ENCODE measurements around the gene PLXNA4. TPM values are rescaled to one million over a fixed set of nuclear protein-coding genes. Genes with fewer than 3 reads are reported as not detected.

Gene PLXNA4
- total RNA-seq, 2 donors from 2014 or later: 1.4 to 2.3 TPM

DNA sequence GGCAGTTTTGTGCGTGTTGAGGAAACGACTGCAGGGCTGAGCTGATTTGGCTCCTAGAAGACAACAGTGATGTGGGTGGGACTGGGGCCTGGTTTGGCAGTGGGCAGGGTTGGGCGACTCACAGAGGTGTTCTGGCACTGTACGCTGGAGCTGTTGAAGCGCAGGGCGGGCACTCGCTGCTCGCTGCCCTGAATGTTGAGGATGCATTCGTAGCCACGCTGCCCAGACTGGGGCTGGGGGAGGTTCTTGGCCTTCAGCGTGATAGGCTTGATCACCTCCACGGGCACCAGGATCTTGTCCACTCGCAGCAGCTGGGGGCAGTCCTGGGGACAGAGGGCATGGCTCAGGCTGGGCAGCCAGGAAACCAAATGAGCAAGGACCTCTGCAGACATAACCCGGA is 365.4 kb downstream of the PLXNA4 start:
- Mint-ChIP-seq H3K36me3 (ENCODE audit: low read depth) (no peaks in the 10 kb centered on the region), H3K4me3 (no peak overlapping the region), H3K27ac (no peak overlapping the region), H3K27me3 (peaks cover 4% of the 10 kb centered on the region), H3K4me1 (no peaks in the 10 kb centered on the region), H3K9me3 (no peaks in the 10 kb centered on the region)
- ATAC-seq (replicated peaks): no peak

DNA sequence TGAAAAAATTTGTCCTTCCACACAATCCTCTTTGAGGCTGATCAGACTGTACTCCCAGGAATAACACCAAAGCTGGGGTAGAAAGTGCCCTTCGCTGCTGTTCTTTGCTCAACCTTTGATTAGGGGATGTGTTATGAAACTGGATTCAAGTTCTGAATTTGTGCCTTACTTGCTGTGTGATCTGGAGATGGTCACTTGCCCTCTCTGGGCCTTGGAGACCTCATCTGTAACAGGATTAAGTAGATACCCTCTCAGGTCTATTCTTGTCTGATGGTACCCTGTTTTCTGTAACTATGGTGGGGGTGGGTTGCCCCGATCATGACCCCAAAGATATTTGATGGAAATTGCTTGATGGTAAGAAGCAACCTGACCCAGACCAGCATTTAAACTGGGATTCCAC is 368.5 kb downstream of the PLXNA4 start:
- no peak overlapping the region for H3K4me3 Mint-ChIP-seq
- no peaks in the 10 kb centered on the region for H3K9me3 Mint-ChIP-seq
- no peaks in the 10 kb centered on the region for H3K36me3 Mint-ChIP-seq (ENCODE audit: low read depth)
- ATAC-seq (replicated peaks): no peak
- peaks cover 4% of the 10 kb centered on the region for H3K27me3 Mint-ChIP-seq
- no peak overlapping the region for H3K27ac Mint-ChIP-seq
- no peaks in the 10 kb centered on the region for H3K4me1 Mint-ChIP-seq

DNA sequence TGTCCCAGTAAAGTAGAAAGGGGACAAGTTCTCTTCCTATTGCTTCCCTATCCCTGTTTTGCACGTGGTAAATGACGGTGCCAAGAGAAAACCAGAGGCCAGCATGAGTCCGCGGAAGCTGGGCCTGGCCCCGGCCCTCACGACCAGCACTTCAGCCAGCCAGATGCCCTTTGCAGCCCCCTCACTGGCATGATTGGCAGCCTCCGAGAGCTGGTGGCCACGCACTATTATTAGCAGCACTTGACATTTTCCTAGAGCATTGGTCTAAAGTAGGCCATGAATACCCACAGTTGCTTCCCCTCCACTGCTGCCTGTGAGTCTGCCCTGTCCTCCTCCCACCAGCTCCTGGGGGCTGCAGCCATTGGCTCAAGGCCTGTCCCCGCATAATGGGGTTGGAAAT is 369.1 kb downstream of the PLXNA4 start:
- Mint-ChIP-seq H3K36me3 (ENCODE audit: low read depth) (no peaks in the 10 kb centered on the region), H3K4me3 (no peak overlapping the region), H3K4me1 (no peaks in the 10 kb centered on the region), H3K27me3 (peaks cover 4% of the 10 kb centered on the region), H3K9me3 (no peaks in the 10 kb centered on the region), H3K27ac (no peak overlapping the region)
- no peak for ATAC-seq (replicated peaks)

DNA sequence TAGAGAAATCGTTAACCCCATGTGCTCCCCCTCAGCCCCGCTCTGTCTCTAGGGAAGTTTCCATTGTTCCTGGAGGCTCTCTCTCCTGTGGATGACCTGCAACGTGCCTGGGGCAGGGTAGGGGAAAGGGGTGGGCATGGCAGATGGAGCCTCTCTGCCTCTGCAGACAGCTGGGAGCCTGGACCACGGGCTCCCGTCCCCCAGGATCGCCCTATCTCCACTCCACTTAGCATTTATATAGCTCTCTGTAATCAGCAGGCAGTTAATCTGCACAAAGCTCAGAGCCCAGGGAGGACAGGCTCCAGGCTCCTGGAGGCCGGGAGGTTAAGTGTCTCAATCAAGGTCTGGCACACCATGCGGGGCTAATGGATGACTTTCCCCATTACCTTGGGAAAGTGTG is 369.7 kb downstream of the PLXNA4 start:
- no peak overlapping the region for H3K4me3 Mint-ChIP-seq
- peaks cover 4% of the 10 kb centered on the region for H3K27me3 Mint-ChIP-seq
- H3K27ac Mint-ChIP-seq: no peak overlapping the region
- no peaks in the 10 kb centered on the region for H3K9me3 Mint-ChIP-seq
- no peaks in the 10 kb centered on the region for H3K4me1 Mint-ChIP-seq
- no peak for ATAC-seq (replicated peaks)
- H3K36me3 Mint-ChIP-seq (ENCODE audit: low read depth): no peaks in the 10 kb centered on the region

DNA sequence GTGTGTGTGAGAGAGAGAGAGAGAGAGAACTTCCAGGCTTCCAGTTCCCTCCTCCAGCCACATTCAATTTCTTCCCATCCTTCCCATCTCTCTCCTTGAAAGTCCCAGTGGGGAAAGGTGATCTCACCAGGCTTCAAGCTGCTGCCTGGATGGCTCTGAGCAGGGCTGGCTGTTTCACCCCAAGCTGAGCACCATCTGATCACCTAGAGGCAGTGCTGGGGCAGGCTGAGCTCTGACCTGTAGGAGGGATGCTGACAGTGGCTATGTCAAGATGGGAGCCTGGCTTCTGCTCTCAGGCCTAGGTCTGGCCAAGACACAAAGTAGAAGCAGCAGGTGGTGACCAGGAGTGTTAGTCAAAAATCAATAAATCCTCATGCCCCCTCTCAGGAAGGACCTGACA is 370.8 kb downstream of the PLXNA4 start:
- Mint-ChIP-seq H3K27me3 (peaks cover 4% of the 10 kb centered on the region), H3K4me3 (no peak overlapping the region), H3K4me1 (no peaks in the 10 kb centered on the region), H3K27ac (no peak overlapping the region), H3K9me3 (no peaks in the 10 kb centered on the region), H3K36me3 (ENCODE audit: low read depth) (no peaks in the 10 kb centered on the region)
- ATAC-seq (replicated peaks): no peak

DNA sequence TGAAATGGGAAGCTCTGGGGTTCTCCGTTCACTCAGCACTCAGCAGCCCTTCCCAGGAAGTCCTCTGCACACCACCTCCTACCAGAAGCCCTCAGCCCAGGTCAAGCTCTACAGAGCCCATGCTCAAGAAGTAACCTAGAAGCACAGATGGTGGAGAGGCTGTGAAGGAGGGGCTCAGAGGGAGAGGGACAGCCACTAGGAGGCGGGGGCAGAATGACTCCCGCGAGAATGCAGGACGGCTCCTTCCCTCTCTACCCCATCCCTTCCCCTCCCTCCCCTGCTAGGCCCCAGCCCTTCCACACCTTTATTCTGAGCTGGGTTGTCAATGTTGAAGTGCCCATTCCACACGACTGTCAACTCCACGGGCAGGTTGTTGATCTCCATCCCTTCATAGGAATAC is 373.2 kb downstream of the PLXNA4 start:
- Mint-ChIP-seq H3K4me1 (no peaks in the 10 kb centered on the region), H3K27me3 (peaks cover 4% of the 10 kb centered on the region), H3K27ac (no peak overlapping the region), H3K4me3 (no peak overlapping the region), H3K9me3 (no peaks in the 10 kb centered on the region), H3K36me3 (ENCODE audit: low read depth) (no peaks in the 10 kb centered on the region)
- ATAC-seq (replicated peaks): no peak

DNA sequence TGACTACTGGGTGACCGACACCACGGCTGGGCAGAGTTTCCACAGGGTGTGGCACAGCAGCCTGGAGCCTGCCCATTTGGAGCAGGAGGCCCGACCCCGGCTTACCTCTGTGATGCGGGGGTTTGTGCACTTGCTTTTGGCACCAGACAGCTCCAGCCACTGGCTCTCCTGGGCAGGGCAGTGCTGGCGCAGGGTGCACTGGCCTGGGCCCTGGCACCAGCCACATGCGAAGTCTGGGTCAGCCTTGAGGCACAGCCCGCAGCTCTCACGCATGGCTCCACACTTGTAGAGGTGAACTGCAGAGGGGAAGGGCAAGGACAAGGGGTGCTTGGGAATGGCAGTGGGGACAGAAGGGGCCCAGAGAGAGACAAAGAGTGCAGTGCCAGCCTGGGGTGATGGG is 373.7 kb downstream of the PLXNA4 start:
- H3K27me3 Mint-ChIP-seq: peaks cover under 1% of the 10 kb centered on the region
- no peaks in the 10 kb centered on the region for H3K9me3 Mint-ChIP-seq
- no peak for ATAC-seq (replicated peaks)
- H3K4me3 Mint-ChIP-seq: no peak overlapping the region
- H3K36me3 Mint-ChIP-seq (ENCODE audit: low read depth): no peaks in the 10 kb centered on the region
- no peaks in the 10 kb centered on the region for H3K4me1 Mint-ChIP-seq
- no peak overlapping the region for H3K27ac Mint-ChIP-seq

DNA sequence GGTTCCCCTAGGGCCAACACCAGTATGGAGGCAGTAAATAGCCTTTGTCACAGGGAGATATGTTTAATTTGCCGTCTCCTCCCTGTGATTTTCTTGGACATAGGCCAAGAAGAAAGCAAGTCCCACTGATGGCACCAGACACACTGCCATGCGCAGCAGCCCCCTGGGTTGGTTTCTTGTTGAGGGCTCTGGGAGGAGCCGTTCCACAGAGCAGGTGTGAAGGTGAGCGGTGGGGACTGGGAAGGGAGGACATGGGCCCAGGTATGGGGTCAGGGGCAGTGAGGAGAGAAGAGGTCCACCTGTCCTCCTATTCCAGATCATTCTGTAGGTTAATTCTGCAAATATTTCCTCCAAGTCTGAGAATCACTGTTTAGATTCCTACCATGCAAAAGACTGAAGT is 376.1 kb downstream of the PLXNA4 start:
- Mint-ChIP-seq H3K27me3 (no peaks in the 10 kb centered on the region), H3K9me3 (no peaks in the 10 kb centered on the region), H3K4me3 (no peak overlapping the region), H3K4me1 (no peaks in the 10 kb centered on the region), H3K27ac (no peak overlapping the region), H3K36me3 (ENCODE audit: low read depth) (no peaks in the 10 kb centered on the region)
- ATAC-seq (replicated peaks): no peak

DNA sequence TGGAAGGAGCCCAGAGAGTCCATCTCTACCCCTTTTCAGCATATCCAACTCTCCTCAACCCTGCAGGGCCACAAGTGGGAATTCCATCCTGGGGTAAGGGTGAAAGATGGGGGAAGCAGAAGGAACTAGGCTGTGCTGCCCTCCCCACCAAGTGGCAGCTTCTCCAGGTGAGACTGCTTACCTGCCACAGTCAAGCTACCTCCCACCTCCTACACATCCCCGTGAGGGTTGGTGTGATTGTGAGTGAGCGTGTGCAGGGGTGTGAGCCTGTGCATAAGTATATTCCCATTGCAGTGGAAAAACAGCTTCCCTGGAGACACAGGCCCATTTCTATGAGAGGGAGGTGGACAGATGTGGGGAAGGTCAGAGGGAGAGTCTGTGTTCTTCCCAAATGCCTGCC is 376.6 kb downstream of the PLXNA4 start:
- no peak overlapping the region for H3K4me3 Mint-ChIP-seq
- ATAC-seq (replicated peaks): no peak
- H3K27me3 Mint-ChIP-seq: no peaks in the 10 kb centered on the region
- no peaks in the 10 kb centered on the region for H3K36me3 Mint-ChIP-seq (ENCODE audit: low read depth)
- H3K9me3 Mint-ChIP-seq: no peaks in the 10 kb centered on the region
- H3K4me1 Mint-ChIP-seq: no peaks in the 10 kb centered on the region
- H3K27ac Mint-ChIP-seq: no peak overlapping the region

DNA sequence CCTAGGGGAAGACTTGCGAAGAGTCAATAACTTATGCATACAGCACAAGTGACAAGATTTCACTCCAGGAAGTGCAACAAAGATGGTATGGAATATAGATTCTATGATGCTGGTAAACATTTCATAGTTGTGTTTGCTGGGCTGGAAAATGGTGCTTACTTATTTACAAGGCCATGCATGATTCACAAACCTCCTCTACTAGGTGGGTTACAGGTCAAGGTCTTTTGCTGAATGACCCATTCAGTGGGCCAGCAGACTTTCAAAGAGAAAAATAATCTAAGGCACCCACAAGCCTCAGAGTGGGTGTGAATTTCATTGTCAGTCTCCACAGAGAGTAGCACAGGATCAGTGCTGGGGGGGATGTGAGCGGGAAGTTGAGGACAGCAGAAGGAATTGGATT is 378.5 kb downstream of the PLXNA4 start:
- Mint-ChIP-seq H3K9me3 (no peaks in the 10 kb centered on the region), H3K27me3 (no peaks in the 10 kb centered on the region), H3K36me3 (ENCODE audit: low read depth) (no peaks in the 10 kb centered on the region), H3K4me3 (no peak overlapping the region), H3K27ac (no peak overlapping the region), H3K4me1 (no peaks in the 10 kb centered on the region)
- ATAC-seq (replicated peaks): no peak

DNA sequence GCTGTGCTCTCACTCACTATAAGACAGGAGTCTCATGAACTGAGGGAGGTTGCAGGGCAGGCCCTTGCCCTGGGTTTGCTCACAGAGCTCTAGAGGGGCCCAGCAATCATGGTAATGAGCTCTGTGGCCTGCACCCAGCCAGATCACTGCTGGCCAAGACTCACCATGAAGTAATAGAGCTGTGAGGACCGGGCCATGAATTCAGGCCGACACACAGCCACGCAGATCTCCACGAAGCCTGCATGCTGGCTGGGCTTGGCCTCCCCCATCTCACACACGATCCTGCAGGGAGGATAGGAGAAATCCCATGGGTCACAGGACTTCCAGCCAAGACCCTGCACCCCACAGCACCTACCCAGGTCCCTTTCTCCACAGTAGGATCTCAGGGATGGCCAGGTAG is 382.4 kb downstream of the PLXNA4 start:
- H3K36me3 Mint-ChIP-seq (ENCODE audit: low read depth): no peaks in the 10 kb centered on the region

DNA sequence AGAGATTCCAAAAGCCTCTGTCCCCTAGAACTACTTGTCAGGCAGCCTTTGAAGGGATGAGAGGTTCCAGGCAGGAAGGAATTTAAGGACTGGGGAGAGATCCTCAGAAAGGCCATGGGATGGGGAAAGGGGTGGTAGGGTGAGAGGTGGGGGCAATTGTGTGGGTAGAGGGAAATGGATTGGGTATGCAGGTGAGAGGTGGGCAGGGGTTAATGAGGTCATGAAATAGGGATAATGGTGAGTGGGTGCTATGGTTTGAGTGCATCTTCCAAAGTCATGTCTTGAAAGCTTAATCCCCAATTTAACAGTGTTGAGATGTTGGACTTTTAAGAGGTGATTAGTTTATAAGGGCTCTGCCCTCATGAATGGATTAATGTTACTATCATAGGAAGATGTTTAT is 383.5 kb downstream of the PLXNA4 start:
- H3K4me3 Mint-ChIP-seq: no peak overlapping the region
- no peaks in the 10 kb centered on the region for H3K36me3 Mint-ChIP-seq (ENCODE audit: low read depth)
- no peaks in the 10 kb centered on the region for H3K27me3 Mint-ChIP-seq
- ATAC-seq (replicated peaks): no peak
- H3K9me3 Mint-ChIP-seq: no peaks in the 10 kb centered on the region
- H3K4me1 Mint-ChIP-seq: no peaks in the 10 kb centered on the region
- no peak overlapping the region for H3K27ac Mint-ChIP-seq

More for the DNA sequence above, 382.4 kb downstream of the PLXNA4 start:
- Mint-ChIP-seq H3K27me3 (no peaks in the 10 kb centered on the region), H3K4me1 (no peaks in the 10 kb centered on the region), H3K4me3 (no peak overlapping the region), H3K27ac (no peak overlapping the region), H3K9me3 (no peaks in the 10 kb centered on the region)
- no peak for ATAC-seq (replicated peaks)

DNA sequence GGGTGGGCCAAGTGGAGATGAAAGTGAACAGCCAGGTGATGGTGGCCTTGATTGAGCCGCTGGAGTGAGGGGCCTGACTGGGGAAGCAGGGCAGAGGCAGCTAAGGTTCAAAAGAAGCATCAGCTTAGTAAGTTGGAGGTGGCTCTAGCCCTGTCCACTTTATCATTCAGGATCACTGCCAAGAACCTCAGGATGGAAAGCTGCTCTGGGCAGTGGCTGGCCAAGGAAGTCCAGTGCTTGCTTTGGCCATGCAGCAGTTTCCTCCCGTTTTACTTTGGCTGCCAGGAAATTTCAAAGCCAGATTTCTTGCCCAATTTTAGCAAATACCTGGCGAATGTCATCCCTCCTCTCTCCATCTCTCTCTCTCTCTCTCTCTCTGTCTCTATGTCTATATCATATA is 384.9 kb downstream of the PLXNA4 start:
- H3K27ac Mint-ChIP-seq: no peak overlapping the region
- no peaks in the 10 kb centered on the region for H3K4me1 Mint-ChIP-seq
- no peak for ATAC-seq (replicated peaks)
- no peak overlapping the region for H3K4me3 Mint-ChIP-seq
- H3K36me3 Mint-ChIP-seq (ENCODE audit: low read depth): no peaks in the 10 kb centered on the region
- no peaks in the 10 kb centered on the region for H3K27me3 Mint-ChIP-seq
- no peaks in the 10 kb centered on the region for H3K9me3 Mint-ChIP-seq

DNA sequence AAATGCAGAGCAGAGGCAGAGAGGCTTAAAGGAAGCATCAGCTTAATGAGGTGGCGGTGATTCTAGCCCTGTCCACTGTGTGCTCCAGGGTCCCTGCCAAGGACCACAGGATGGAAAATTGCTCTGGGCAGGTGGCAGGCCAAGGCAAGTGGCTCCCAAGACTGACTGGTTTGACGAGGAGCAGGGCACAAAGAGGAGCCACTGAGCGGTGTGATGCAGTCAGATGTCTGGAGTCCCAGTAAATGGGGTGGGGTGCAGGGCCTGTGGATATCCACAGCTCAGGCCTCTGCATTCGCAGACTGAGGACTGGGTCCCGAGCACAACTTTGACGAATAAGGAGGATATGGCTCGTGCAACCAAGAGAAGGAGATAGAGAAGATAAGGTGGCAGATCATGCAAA is 385.6 kb downstream of the PLXNA4 start:
- Mint-ChIP-seq H3K27ac (no peak overlapping the region), H3K9me3 (no peaks in the 10 kb centered on the region), H3K4me3 (no peak overlapping the region), H3K36me3 (ENCODE audit: low read depth) (no peaks in the 10 kb centered on the region), H3K27me3 (no peaks in the 10 kb centered on the region), H3K4me1 (no peaks in the 10 kb centered on the region)
- ATAC-seq (replicated peaks): no peak

DNA sequence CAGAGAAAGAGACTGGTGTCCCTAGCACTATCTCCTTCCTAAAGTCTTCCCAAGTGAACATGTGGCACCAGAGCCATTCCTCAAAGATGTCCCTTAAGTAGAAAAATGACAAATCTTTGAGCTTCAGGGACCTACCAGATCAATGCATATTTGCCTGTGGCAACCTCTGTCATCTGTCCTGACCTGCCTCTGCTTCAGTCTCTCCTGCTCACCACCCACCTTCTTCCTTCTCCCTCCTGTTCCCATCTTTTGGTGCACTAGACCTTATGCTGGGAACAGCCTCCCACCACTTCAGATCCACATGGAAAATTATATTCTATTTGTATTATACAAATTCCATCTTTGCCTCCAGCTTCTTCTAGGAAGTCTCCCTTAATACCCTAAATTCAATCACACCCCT is 386.4 kb downstream of the PLXNA4 start:
- no peaks in the 10 kb centered on the region for H3K9me3 Mint-ChIP-seq
- no peaks in the 10 kb centered on the region for H3K4me1 Mint-ChIP-seq
- no peak overlapping the region for H3K27ac Mint-ChIP-seq
- H3K27me3 Mint-ChIP-seq: no peaks in the 10 kb centered on the region
- H3K4me3 Mint-ChIP-seq: no peak overlapping the region
- no peaks in the 10 kb centered on the region for H3K36me3 Mint-ChIP-seq (ENCODE audit: low read depth)
- no peak for ATAC-seq (replicated peaks)

Measured in activated T-helper 17 cell treated with anti-CD3 and anti-CD28 coated beads, Interleukin-2, amount 50 U/mL, for 72 hours (primary cell).